ENCODE results near the gene ALLC. TPM values are rescaled to one million over a fixed set of nuclear protein-coding genes. Genes with fewer than 3 reads are reported as not detected.

The ALLC gene
- polyA plus RNA-seq, 2 of the 4 experiments (the other 2 are of a cell fraction), result not detected

GRCh38 chr2:3681625-3682024 lies 23.6 kb downstream of the ALLC start (continued):
- TF ChIP-seq, protein P1, sequence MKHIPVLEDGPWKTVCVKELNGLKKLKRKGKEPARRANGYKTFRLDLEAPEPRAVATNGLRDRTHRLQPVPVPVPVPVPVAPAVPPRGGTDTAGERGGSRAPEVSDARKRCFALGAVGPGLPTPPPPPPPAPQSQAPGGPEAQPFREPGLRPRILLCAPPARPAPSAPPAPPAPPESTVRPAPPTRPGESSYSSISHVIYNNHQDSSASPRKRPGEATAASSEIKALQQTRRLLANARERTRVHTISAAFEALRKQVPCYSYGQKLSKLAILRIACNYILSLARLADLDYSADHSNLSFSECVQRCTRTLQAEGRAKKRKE (CRISPR knock-in tag; IDR thresholded peaks at IDR 0.05; ENCODE audit: low read depth), result no peak
- TF ChIP-seq CBX8 (IDR thresholded peaks at IDR 0.05) (no peak), CBX2 (IDR thresholded peaks at IDR 0.05; ENCODE audit: borderline replicate concordance, low read depth) (no peak), EHMT2 (IDR thresholded peaks at IDR 0.05; ENCODE audit: low read depth) (no peak)
- TF ChIP-seq, protein P2, sequence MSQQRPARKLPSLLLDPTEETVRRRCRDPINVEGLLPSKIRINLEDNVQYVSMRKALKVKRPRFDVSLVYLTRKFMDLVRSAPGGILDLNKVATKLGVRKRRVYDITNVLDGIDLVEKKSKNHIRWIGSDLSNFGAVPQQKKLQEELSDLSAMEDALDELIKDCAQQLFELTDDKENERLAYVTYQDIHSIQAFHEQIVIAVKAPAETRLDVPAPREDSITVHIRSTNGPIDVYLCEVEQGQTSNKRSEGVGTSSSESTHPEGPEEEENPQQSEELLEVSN (IDR thresholded peaks at IDR 0.05; ENCODE audit: borderline replicate concordance, low read depth), result no peak

GRCh38 chr2:3682811-3683210 lies 24.8 kb downstream of the ALLC start:
- ChIA-PET CTCF (interaction anchor here (1.5 kb wide), 1 partner anchor 10 kb away, joined by 6 read pairs; no protein-coding TSS in a partner anchor), POLR2A (no interaction called here)
- Histone ChIP-seq H3K4me2 (no peak overlapping the region), H3K4me3 (no peak overlapping the region), H3K27ac (no peak overlapping the region), H3K4me1 (no peaks in the 10 kb centered on the region), H3K9me3 (no peaks in the 10 kb centered on the region)
- DNase-seq (ENCODE audit: low read depth in 1 of 2, low spot score in 1 of 2) (no peak), FAIRE-seq (no peak), ATAC-seq (no peak)
- WGBS (ENCODE audit: missing lambda C conversion rate), result 57% methylated on average over 6 of the region's 6 CpGs
- no peak for TF ChIP-seq NR3C1 (IDR thresholded peaks at IDR 0.05)
- no peak for TF ChIP-seq NPAS2 (CRISPR knock-in tag; IDR thresholded peaks at IDR 0.05; ENCODE audit: borderline replicate concordance)
- no peak for TF ChIP-seq GATA3 (IDR thresholded peaks at IDR 0.05; ENCODE audit: borderline replicate concordance)
- no peak for TF ChIP-seq RCOR1 (IDR thresholded peaks at IDR 0.05; ENCODE audit: low read depth, low read length)
- no peak for TF ChIP-seq BHLHE40 (IDR thresholded peaks at IDR 0.05; ENCODE audit: low read depth, low read length)
- no peak for TF ChIP-seq PBX3 (IDR thresholded peaks at IDR 0.05)
- no peak for TF ChIP-seq MAFK (IDR thresholded peaks at IDR 0.05; ENCODE audit: partially characterized antibody)
- no peak for TF ChIP-seq SREBF2 (IDR thresholded peaks at IDR 0.05)
- TF ChIP-seq CBX8 (IDR thresholded peaks at IDR 0.05), result no peak
- no peak for TF ChIP-seq NFE2L2 (conservative IDR thresholded peaks at IDR 0.05; ENCODE audit: low read length)
- no peak for TF ChIP-seq HOXB13 (CRISPR knock-in tag; IDR thresholded peaks at IDR 0.05; ENCODE audit: low read depth)
- TF ChIP-seq POLR2A (IDR thresholded peaks at IDR 0.05; ENCODE audit: low read length), result no peak

- ATAC-seq (no peak), DNase-seq (ENCODE audit: low read depth in 1 of 2, low spot score in 1 of 2) (no peak), FAIRE-seq (no peak)
- no peak overlapping the region for H3K27ac ChIP-seq
- CTCF ChIA-PET, result interaction anchor here (1.5 kb wide), 1 partner anchor 9 kb away, joined by 6 read pairs; no protein-coding TSS in a partner anchor
- no peaks in the 10 kb centered on the region for H3K4me1 ChIP-seq
- WGBS (ENCODE audit: missing lambda C conversion rate), result 13% methylated on average over 3 of the region's 3 CpGs
- H3K4me2 ChIP-seq, result no peak overlapping the region
- no peaks in the 10 kb centered on the region for H3K9me3 ChIP-seq
- no peak overlapping the region for H3K4me3 ChIP-seq
- POLR2A ChIA-PET, result no interaction called here
- TF ChIP-seq RAD21 (conservative IDR thresholded peaks at IDR 0.05 in 1 of 2, IDR thresholded peaks at IDR 0.05 in 1 of 2) (no peak), CHD4 (IDR thresholded peaks at IDR 0.05; ENCODE audit: borderline replicate concordance) (no peak), RNF2 (IDR thresholded peaks at IDR 0.05; ENCODE audit: borderline replicate concordance, low read depth) (no peak), KDM5A (IDR thresholded peaks at IDR 0.05) (no peak), EHF (CRISPR knock-in tag; IDR thresholded peaks at IDR 0.05) (no peak), ZNF302 (CRISPR knock-in tag; IDR thresholded peaks at IDR 0.05) (no peak), HOXB5 (CRISPR knock-in tag; IDR thresholded peaks at IDR 0.05) (no peak), ELK1 (IDR thresholded peaks at IDR 0.05; ENCODE audit: low read depth, low read length) (no peak), SREBF2 (IDR thresholded peaks at IDR 0.05) (no peak), HOXA7 (CRISPR knock-in tag; IDR thresholded peaks at IDR 0.05) (no peak), NFE2L2 (conservative IDR thresholded peaks at IDR 0.05; ENCODE audit: low read length) (no peak), EHMT2 (IDR thresholded peaks at IDR 0.05; ENCODE audit: low read depth) (no peak), CTCF (IDR thresholded peaks at IDR 0.05) (no peak), BHLHE40 (IDR thresholded peaks at IDR 0.05; ENCODE audit: low read depth, low read length) (no peak), ESRRA (IDR thresholded peaks at IDR 0.05; ENCODE audit: borderline replicate concordance, low read length) (no peak), NPAS2 (CRISPR knock-in tag; IDR thresholded peaks at IDR 0.05; ENCODE audit: borderline replicate concordance) (no peak), JUN (IDR thresholded peaks at IDR 0.05) (no peak)
- TF ChIP-seq, protein P2 (IDR thresholded peaks at IDR 0.05; ENCODE audit: borderline replicate concordance, low read depth), result no peak
- TF ChIP-seq, protein P3, sequence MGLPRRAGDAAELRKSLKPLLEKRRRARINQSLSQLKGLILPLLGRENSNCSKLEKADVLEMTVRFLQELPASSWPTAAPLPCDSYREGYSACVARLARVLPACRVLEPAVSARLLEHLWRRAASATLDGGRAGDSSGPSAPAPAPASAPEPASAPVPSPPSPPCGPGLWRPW (IDR thresholded peaks at IDR 0.05), result no peak
Measured at GRCh38 chr2:3683748-3684454, 25.9 kb downstream of the ALLC start.

Data from A549 (cell line).